GM12875 (cell line): ENCODE data around the gene KLHL35.

ENCODE experiments used
- H3K4me3 ChIP-seq: one replicate; pipeline ENCODE4 v1.5.1; 2011; ENCODE audit warnings: low read depth, low read length, control low read depth
- CTCF ChIP-seq: IDR thresholded peaks from 2 replicates; pipeline ENCODE4 v1.5.1; 2011; ENCODE audit warnings: low read depth, mild to moderate bottlenecking, control low read depth, inconsistent platforms, low read length, moderate library complexity, borderline replicate concordance; ENCODE audit not compliant: insufficient read depth

Gene KLHL35

GRCh38 chr11:75373201-75373600, 59.8 kb downstream of the KLHL35 start:
- TF ChIP-seq CTCF = no peak
- H3K4me3 ChIP-seq = no peak overlapping the region
